ENCODE measurements around the gene SLCO2B1. TPM values are rescaled to one million over a fixed set of nuclear protein-coding genes. Genes with fewer than 3 reads are reported as not detected.
"Not testable (repeated sequence)": the region's sequence is repeated elsewhere in the genome, so short reads cannot be mapped to it uniquely, and the experiment has no call there.

Gene SLCO2B1, protein sequence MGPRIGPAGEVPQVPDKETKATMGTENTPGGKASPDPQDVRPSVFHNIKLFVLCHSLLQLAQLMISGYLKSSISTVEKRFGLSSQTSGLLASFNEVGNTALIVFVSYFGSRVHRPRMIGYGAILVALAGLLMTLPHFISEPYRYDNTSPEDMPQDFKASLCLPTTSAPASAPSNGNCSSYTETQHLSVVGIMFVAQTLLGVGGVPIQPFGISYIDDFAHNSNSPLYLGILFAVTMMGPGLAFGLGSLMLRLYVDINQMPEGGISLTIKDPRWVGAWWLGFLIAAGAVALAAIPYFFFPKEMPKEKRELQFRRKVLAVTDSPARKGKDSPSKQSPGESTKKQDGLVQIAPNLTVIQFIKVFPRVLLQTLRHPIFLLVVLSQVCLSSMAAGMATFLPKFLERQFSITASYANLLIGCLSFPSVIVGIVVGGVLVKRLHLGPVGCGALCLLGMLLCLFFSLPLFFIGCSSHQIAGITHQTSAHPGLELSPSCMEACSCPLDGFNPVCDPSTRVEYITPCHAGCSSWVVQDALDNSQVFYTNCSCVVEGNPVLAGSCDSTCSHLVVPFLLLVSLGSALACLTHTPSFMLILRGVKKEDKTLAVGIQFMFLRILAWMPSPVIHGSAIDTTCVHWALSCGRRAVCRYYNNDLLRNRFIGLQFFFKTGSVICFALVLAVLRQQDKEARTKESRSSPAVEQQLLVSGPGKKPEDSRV
- total RNA-seq (ENCODE audit: unreplicated experiment): 3.5 TPM
- long read RNA-seq: 0 reads

- Mint-ChIP-seq H3K4me3 (ENCODE audit: unreplicated experiment) (no peak within 1 kb of the TSS), H3K9me3 (ENCODE audit: unreplicated experiment) (no peaks in the 10 kb centered on the region), H3K36me3 (ENCODE audit: low read depth, unreplicated experiment) (peaks cover 18% of the 10 kb centered on the region), H3K27me3 (ENCODE audit: unreplicated experiment) (peaks cover 6% of the 10 kb centered on the region), H3K27ac (ENCODE audit: unreplicated experiment) (no peak within 1 kb of the TSS), H3K4me1 (ENCODE audit: unreplicated experiment) (peaks cover 52% of the 10 kb centered on the region)
- DNase-seq (ENCODE audit: low spot score): no peak
- TF ChIP-seq, protein P1, sequence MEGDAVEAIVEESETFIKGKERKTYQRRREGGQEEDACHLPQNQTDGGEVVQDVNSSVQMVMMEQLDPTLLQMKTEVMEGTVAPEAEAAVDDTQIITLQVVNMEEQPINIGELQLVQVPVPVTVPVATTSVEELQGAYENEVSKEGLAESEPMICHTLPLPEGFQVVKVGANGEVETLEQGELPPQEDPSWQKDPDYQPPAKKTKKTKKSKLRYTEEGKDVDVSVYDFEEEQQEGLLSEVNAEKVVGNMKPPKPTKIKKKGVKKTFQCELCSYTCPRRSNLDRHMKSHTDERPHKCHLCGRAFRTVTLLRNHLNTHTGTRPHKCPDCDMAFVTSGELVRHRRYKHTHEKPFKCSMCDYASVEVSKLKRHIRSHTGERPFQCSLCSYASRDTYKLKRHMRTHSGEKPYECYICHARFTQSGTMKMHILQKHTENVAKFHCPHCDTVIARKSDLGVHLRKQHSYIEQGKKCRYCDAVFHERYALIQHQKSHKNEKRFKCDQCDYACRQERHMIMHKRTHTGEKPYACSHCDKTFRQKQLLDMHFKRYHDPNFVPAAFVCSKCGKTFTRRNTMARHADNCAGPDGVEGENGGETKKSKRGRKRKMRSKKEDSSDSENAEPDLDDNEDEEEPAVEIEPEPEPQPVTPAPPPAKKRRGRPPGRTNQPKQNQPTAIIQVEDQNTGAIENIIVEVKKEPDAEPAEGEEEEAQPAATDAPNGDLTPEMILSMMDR (IDR thresholded peaks at IDR 0.05; ENCODE audit: unreplicated experiment): no peak
These were observed at the start of gene SLCO2B1 for GRCh38 chr11:75150879-75151278. Gene SLCO2B1 (plus strand): TSS chr11:75151107. CDS start chr11:75151382, 275 bp downstream.

- no peak overlapping the region for H3K4me3 Mint-ChIP-seq (ENCODE audit: unreplicated experiment)
These were observed 49.3 kb upstream of the SLCO2B1 start for GRCh38 chr11:75101424-75102128.

DNA sequence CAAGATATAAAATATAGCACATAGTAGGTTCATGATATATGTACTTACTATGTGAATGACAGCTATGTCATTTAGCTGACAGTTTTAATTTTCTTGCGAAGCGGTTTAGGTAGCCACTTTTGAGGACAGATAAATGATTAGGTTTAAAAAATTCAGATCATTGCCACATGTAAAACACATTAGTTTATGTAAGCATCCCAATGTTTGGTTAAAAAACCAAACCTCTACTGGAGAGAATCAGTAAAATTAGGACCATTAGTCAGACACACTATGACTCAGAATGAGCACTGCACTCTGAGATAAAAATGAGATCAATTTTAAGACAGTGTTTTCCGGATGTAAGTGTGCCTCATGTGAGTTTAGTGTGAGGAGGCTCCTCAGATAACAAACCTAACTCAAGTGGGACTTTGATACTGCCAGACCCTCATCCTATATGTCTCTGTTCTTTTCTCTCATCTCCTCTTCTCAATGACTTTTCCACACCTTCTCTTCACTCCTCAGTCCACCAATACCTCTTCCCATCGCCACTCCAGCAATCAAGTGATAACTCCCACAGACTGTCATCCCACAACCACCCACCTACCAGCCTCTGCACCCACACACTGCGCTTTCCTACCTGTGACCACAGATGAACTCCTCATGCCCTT, 47.4 kb upstream of the SLCO2B1 start:
- Mint-ChIP-seq H3K27me3 (ENCODE audit: unreplicated experiment) (no peaks in the 10 kb centered on the region), H3K36me3 (ENCODE audit: low read depth, unreplicated experiment) (peaks cover 5% of the 10 kb centered on the region), H3K4me3 (ENCODE audit: unreplicated experiment) (no peak overlapping the region), H3K27ac (ENCODE audit: unreplicated experiment) (no peak overlapping the region), H3K9me3 (ENCODE audit: unreplicated experiment) (no peaks in the 10 kb centered on the region), H3K4me1 (ENCODE audit: unreplicated experiment) (peaks cover 3% of the 10 kb centered on the region)
- DNase-seq (ENCODE audit: low spot score): no peak
- TF ChIP-seq, protein P1 (IDR thresholded peaks at IDR 0.05; ENCODE audit: unreplicated experiment): no peak

More at GRCh38 chr11:75101424-75102128, 49.3 kb upstream of the SLCO2B1 start:
- DNase-seq (ENCODE audit: low spot score): no peak
- Mint-ChIP-seq H3K27me3 (ENCODE audit: unreplicated experiment) (no peaks in the 10 kb centered on the region), H3K4me1 (ENCODE audit: unreplicated experiment) (peaks cover 3% of the 10 kb centered on the region), H3K27ac (ENCODE audit: unreplicated experiment) (no peak overlapping the region), H3K9me3 (ENCODE audit: unreplicated experiment) (no peaks in the 10 kb centered on the region), H3K36me3 (ENCODE audit: low read depth, unreplicated experiment) (peaks cover 5% of the 10 kb centered on the region)
- TF ChIP-seq, protein P1 (IDR thresholded peaks at IDR 0.05; ENCODE audit: unreplicated experiment): no peak

DNA sequence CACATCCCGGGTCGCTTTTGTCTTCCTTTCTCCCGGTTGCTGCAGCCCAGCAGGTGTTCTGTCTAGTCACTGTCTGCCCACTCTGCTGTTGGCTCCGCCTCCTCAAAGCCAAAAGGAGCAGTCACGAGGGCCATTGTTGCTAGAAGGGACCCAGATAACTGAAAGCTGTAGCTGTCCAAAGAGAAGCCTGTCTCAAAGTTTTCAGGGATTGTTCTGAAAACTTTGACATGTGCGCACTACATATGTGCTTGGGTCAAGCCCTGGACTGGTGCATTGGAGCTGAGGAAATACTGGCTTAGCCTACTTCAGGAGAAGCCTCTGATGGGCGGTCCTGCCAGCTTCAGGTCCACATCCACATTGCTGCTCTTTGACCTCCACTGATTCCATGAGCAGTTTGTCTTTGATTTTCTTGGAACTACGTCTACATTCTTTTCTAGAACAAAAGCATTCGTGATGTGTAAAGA, 45.4 kb upstream of the SLCO2B1 start:
- Mint-ChIP-seq H3K27me3 (ENCODE audit: unreplicated experiment) (no peaks in the 10 kb centered on the region), H3K4me3 (ENCODE audit: unreplicated experiment) (no peak overlapping the region), H3K4me1 (ENCODE audit: unreplicated experiment) (no peaks in the 10 kb centered on the region), H3K27ac (ENCODE audit: unreplicated experiment) (no peak overlapping the region), H3K9me3 (ENCODE audit: unreplicated experiment) (no peaks in the 10 kb centered on the region), H3K36me3 (ENCODE audit: low read depth, unreplicated experiment) (no peaks in the 10 kb centered on the region)
- TF ChIP-seq, protein P1 (IDR thresholded peaks at IDR 0.05; ENCODE audit: unreplicated experiment): no peak
- no peak for DNase-seq (ENCODE audit: low spot score)

- H3K27ac Mint-ChIP-seq (ENCODE audit: unreplicated experiment); H3K4me1 Mint-ChIP-seq (ENCODE audit: unreplicated experiment); H3K27me3 Mint-ChIP-seq (ENCODE audit: unreplicated experiment); H3K36me3 Mint-ChIP-seq (ENCODE audit: low read depth, unreplicated experiment); H3K4me3 Mint-ChIP-seq (ENCODE audit: unreplicated experiment); DNase-seq (ENCODE audit: low spot score); H3K9me3 Mint-ChIP-seq (ENCODE audit: unreplicated experiment): not testable (repeated sequence)
These were observed 44.8 kb upstream of the SLCO2B1 start for GRCh38 chr11:75105967-75106681.
